PFSK-1 (cell line): ENCODE results near the gene CARS2.

Experiments used
- FOXP2 ChIP-seq: optimal IDR thresholded peaks from 2 replicates; pipeline ENCODE3; 2011; ENCODE audit warnings: borderline replicate concordance, control low read depth, inconsistent platforms; ENCODE audit not compliant: insufficient read depth; ENCODE audit errors: extremely low read length, extremely low read depth
- POLR2AphosphoS5 ChIP-seq: IDR thresholded peaks from 2 replicates; pipeline ENCODE4 v1.6.1; 2012; ENCODE audit warnings: low read depth, mild to moderate bottlenecking, control low read depth, low read length, moderate library complexity
- REST ChIP-seq, 2 experiments: IDR thresholded peaks; 2 replicates each; pipeline versions ENCODE4 v1.6.1 to v1.8.0; 2011 to 2012; ENCODE audit warnings: low read depth in 2 of 2, low read length in 2 of 2, control low read depth in 1 of 2, inconsistent platforms in 1 of 2, mild to moderate bottlenecking in 1 of 2, moderate library complexity in 1 of 2; ENCODE audit not compliant: insufficient read depth in 1 of 2
- SIN3A ChIP-seq: IDR thresholded peaks from 2 replicates; pipeline ENCODE4 v1.6.1; 2012; ENCODE audit warnings: mild to moderate bottlenecking, low read length, moderate library complexity, borderline replicate concordance; ENCODE audit not compliant: insufficient read depth
- TAF1 ChIP-seq: IDR thresholded peaks from 2 replicates; pipeline ENCODE4 v1.6.1; 2012; ENCODE audit warnings: low read length, control low read depth, borderline replicate concordance; ENCODE audit not compliant: insufficient read depth

Gene CARS2

GRCh38 chr13:110683921-110684320 lies 22.0 kb downstream of the CARS2 start:
- TF ChIP-seq SIN3A, result no peak
- TF ChIP-seq FOXP2, result no peak
- TF ChIP-seq REST (IDR thresholded peaks at IDR 0.05; ENCODE audit: insufficient read depth in 1 of 2, low read depth in 2 of 2, low read length in 2 of 2), result no peak
- TF ChIP-seq POLR2AphosphoS5, result no peak
- no peak for TF ChIP-seq TAF1

GRCh38 chr13:110683203-110683883 lies 22.6 kb downstream of the CARS2 start:
- TF ChIP-seq SIN3A, result no peak
- no peak for TF ChIP-seq REST (IDR thresholded peaks at IDR 0.05; ENCODE audit: insufficient read depth in 1 of 2, low read depth in 2 of 2, low read length in 2 of 2)
- TF ChIP-seq TAF1, result no peak
- TF ChIP-seq POLR2AphosphoS5, result no peak
- no peak for TF ChIP-seq FOXP2

DNA sequence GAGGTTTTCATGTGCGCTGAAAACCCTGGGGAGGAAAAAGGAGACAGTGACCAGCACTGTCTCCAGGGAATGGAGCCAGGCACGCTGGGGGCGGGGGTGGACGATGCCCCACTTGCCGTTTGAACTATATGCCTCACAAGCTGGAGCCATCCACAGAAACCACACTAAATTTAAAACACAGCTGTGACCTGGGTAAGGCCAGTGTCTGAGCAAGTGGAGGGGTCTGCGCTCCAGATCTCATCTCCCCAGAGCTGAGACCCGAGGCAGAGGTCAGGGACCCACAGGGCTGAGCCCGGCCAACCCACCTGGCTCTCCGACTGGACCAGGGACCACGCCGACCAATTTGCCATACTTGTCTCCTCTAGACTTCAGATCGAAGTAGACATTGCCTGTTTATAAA lies 23.2 kb downstream of the CARS2 start:
- TF ChIP-seq FOXP2, result no peak
- TF ChIP-seq REST (IDR thresholded peaks at IDR 0.05; ENCODE audit: insufficient read depth in 1 of 2, low read depth in 2 of 2, low read length in 2 of 2), result no peak
- no peak for TF ChIP-seq TAF1
- TF ChIP-seq POLR2AphosphoS5, result no peak
- no peak for TF ChIP-seq SIN3A

DNA sequence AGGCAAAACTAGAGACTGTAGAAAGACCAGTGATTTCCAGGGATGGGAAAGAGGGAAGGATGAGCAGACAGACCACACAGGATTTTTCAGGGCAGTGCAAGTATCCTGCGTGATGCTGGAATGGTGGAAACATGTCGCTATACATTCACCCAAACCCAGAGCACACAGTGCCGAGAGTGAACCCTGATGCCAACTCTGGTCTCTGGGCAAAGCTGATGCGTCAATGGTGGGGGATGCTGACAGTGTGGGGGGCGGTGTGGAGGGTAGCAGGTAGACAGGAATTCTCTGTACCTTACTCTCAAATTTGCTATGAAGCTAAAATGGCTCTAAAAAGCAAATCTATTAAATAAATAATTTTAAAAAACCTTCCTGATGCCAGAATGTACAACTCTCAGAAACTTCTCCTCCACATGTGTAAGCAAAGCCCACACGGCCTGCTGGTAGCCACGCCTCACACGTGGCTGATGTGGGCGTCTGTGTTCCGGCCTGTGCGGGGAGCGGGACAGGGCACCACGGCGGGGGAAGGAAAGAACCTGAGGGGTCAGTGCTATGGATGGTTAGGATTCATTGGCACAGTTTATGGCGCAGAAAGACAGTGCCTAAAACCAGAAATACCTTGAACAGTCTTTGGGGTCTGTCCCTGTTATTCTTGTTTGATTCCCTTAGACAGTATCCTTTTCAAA lies 23.9 kb downstream of the CARS2 start:
- TF ChIP-seq SIN3A (no peak), POLR2AphosphoS5 (no peak), REST (IDR thresholded peaks at IDR 0.05; ENCODE audit: insufficient read depth in 1 of 2, low read depth in 2 of 2, low read length in 2 of 2) (no peak), FOXP2 (no peak), TAF1 (no peak)
